Small intestine (tissue), 16 donors: ENCODE results near the gene ANXA8L1. TPM values are rescaled to one million over a fixed set of nuclear protein-coding genes. Genes with fewer than 3 reads are reported as not detected.
"Not testable (repeated sequence)": the region's sequence is repeated elsewhere in the genome, so short reads cannot be mapped to it uniquely, and the experiment has no call there.

Experiments
- DNase-seq, 2 donors: peaks; one replicate each; pipeline versions ENCODE4 v3.0.0 to v3.0.0-alpha.2; 2013
- FAIRE-seq: peaks from 2 replicates; lab custom pipeline; 2012; peaks lifted over from hg19 to GRCh38; lab: Jason Lieb, UNC
- H3K27ac ChIP-seq, 3 donors: one replicate each; pipeline ENCODE4 v1.5.1; 2013; ENCODE audit warnings: low read length in 2 of 3, mild to moderate bottlenecking in 2 of 3, control low read depth in 1 of 3, inconsistent platforms in 1 of 3, low read depth in 1 of 3, moderate library complexity in 1 of 3
- H3K27me3 ChIP-seq, 3 donors: one replicate each; pipeline ENCODE4 v1.6.1; 2013; ENCODE audit warnings: low read length in 3 of 3, inconsistent platforms in 1 of 3; ENCODE audit not compliant: control insufficient read depth in 3 of 3, insufficient read depth in 3 of 3
- H3K36me3 ChIP-seq, 3 donors: one replicate each; pipeline ENCODE4 v1.6.1; 2013; ENCODE audit warnings: low read length in 3 of 3, inconsistent platforms in 1 of 3, low read depth in 1 of 3, mild to moderate bottlenecking in 1 of 3, moderate library complexity in 1 of 3; ENCODE audit not compliant: control insufficient read depth in 3 of 3, insufficient read depth in 2 of 3
- H3K4me1 ChIP-seq, 3 donors: one replicate each; pipeline ENCODE4 v1.6.1; 2013; ENCODE audit warnings: low read length in 2 of 3, inconsistent platforms in 1 of 3, low read depth in 1 of 3, mild to moderate bottlenecking in 1 of 3, moderate library complexity in 1 of 3; ENCODE audit not compliant: control insufficient read depth in 3 of 3, insufficient read depth in 2 of 3
- H3K4me3 ChIP-seq, 3 donors: one replicate each; pipeline ENCODE4 v1.5.1; 2013; ENCODE audit warnings: low read length in 3 of 3, control low read depth in 1 of 3, inconsistent platforms in 1 of 3, low read depth in 1 of 3, mild to moderate bottlenecking in 1 of 3, moderate library complexity in 1 of 3
- H3K9me3 ChIP-seq, 2 donors: one replicate each; pipeline ENCODE4 v1.6.1; 2013; ENCODE audit warnings: low read depth in 1 of 2, low read length in 1 of 2; ENCODE audit not compliant: control insufficient read depth in 2 of 2, insufficient read depth in 1 of 2
- WGBS, 3 donors: extraction: QIAGEN DNeasy Blood & Tissue Kit; methylation state at CpG; one replicate each; pipeline ENCODE4 v1.1.7; 2013; 5-methylcytosine and 5-hydroxymethylcytosine counted together
- long read RNA-seq, 10 donors: transcript quantifications; one replicate each; lab custom pipeline, GENCODE V29; 2026
- polyA plus RNA-seq, 4 donors: library from polyadenylated mRNA; stranded (reverse) in 3 of 4; unstranded in 1 of 4; fragments of 200-250 nt in 3 of 4; fragments of 120-200 nt in 1 of 4; gene quantifications; one replicate each; pipeline versions ENCODE4 v1.2.1 to v1.2.3, GENCODE V29; 2013
- donor health status: healthy with polysubstance abuse.
- donor health status: control.
- donor health status: control.
- donor health status: Bipolar disorder and iron deficiency.
- donor health status: healthy.

The ANXA8L1 gene
- under 1 TPM in 1 of 4 donors, not detected in 3; 0.03 TPM for polyA plus RNA-seq
- long read RNA-seq, donor 1, partial matches to known transcripts, result 0 of 2 reads
- long read RNA-seq, donor 1, other reads (novel, unspliced or antisense), result 0 of 2 reads
- long read RNA-seq, donor 2, result 0 reads
- long read RNA-seq, donor 3, partial matches to known transcripts, result 0 of 2 reads
- long read RNA-seq, donor 3, other reads (novel, unspliced or antisense), result 0 of 2 reads
- long read RNA-seq, donor 4, result 0 reads
- long read RNA-seq, donor 5, partial matches to known transcripts, result 0 of 1 reads
- long read RNA-seq, donor 5, other reads (novel, unspliced or antisense), result 0 of 1 reads
- long read RNA-seq, donor 6, result 0 reads
- long read RNA-seq, donor 7, result 0 reads
- long read RNA-seq, donor 8, result 0 reads
- long read RNA-seq, donor 9, result 0 reads
- long read RNA-seq, donor 10, result 0 reads

- H3K36me3 ChIP-seq, FAIRE-seq, H3K27me3 ChIP-seq, DNase-seq, H3K27ac ChIP-seq, H3K4me1 ChIP-seq, H3K9me3 ChIP-seq, H3K4me3 ChIP-seq: not testable (repeated sequence)
- WGBS, 3 donors, result 82 to 100% (median 90%) methylated on average over 2 to 9 of the region's 11 CpGs
These were observed at the start of gene ANXA8L1 for GRCh38 chr10:46375406-46375805. TSS of gene ANXA8L1 (plus strand) at chr10:46375776. CDS start at chr10:46375852, 76 bp downstream.

- 56 to 62% (median 57%) methylated on average over 1 of the region's 1 CpG for WGBS, 3 donors
- Histone ChIP-seq H3K27ac (no peak overlapping the region), H3K36me3 (no peaks in the 10 kb centered on the region), H3K4me1 (no peaks in the 10 kb centered on the region), H3K27me3 (no peaks in the 10 kb centered on the region), H3K4me3 (no peak overlapping the region), H3K9me3 (no peaks in the 10 kb centered on the region)
- no peak for FAIRE-seq
- DNase-seq, result no peak
These were observed 49.5 kb upstream of the ANXA8L1 start for GRCh38 chr10:46326066-46326465.

- Histone ChIP-seq H3K27me3 (no peaks in the 10 kb centered on the region), H3K9me3 (no peaks in the 10 kb centered on the region), H3K27ac (no peak overlapping the region), H3K36me3 (no peaks in the 10 kb centered on the region), H3K4me1 (no peaks in the 10 kb centered on the region), H3K4me3 (no peak overlapping the region)
- DNase-seq (no peak), FAIRE-seq (no peak)
- 85 to 94% (median 89%) methylated on average over 4 of the region's 4 CpGs for WGBS, 3 donors
These were observed 48.6 kb upstream of the ANXA8L1 start for GRCh38 chr10:46326971-46327370.

GRCh38 chr10:46327685-46328084, 47.9 kb upstream of the ANXA8L1 start:
- Histone ChIP-seq H3K27ac (no peak overlapping the region), H3K27me3 (no peaks in the 10 kb centered on the region), H3K4me1 (no peaks in the 10 kb centered on the region), H3K9me3 (no peaks in the 10 kb centered on the region), H3K36me3 (no peaks in the 10 kb centered on the region), H3K4me3 (no peak overlapping the region)
- DNase-seq (no peak), FAIRE-seq (no peak)
- 78 to 87% (median 85%) methylated on average over 5 of the region's 5 CpGs for WGBS, 3 donors

GRCh38 chr10:46328853-46329689, 46.5 kb upstream of the ANXA8L1 start:
- Histone ChIP-seq H3K27me3 (no peaks in the 10 kb centered on the region), H3K9me3 (no peaks in the 10 kb centered on the region), H3K36me3 (no peaks in the 10 kb centered on the region), H3K4me1 (no peaks in the 10 kb centered on the region), H3K27ac (no peak overlapping the region), H3K4me3 (no peak overlapping the region)
- 50 to 67% (median 50%) methylated on average over 7 to 9 of the region's 9 CpGs for WGBS, 3 donors
- no peak for FAIRE-seq
- no peak for DNase-seq

GRCh38 chr10:46329690-46330016, 45.9 kb upstream of the ANXA8L1 start:
- Histone ChIP-seq H3K27me3 (no peaks in the 10 kb centered on the region), H3K36me3 (no peaks in the 10 kb centered on the region), H3K9me3 (no peaks in the 10 kb centered on the region), H3K4me1 (no peaks in the 10 kb centered on the region), H3K27ac (no peak overlapping the region), H3K4me3 (no peak overlapping the region)
- WGBS, 3 donors, result 49 to 64% (median 62%) methylated on average over 8 of the region's 8 CpGs
- FAIRE-seq, result no peak
- no peak for DNase-seq

GRCh38 chr10:46330894-46331293, 44.7 kb upstream of the ANXA8L1 start:
- H3K36me3 ChIP-seq, result no peaks in the 10 kb centered on the region
- 71 to 74% (median 73%) methylated on average over 3 of the region's 3 CpGs for WGBS, 3 donors
- no peaks in the 10 kb centered on the region for H3K4me1 ChIP-seq
- no peaks in the 10 kb centered on the region for H3K27me3 ChIP-seq
- no peak overlapping the region for H3K27ac ChIP-seq
- H3K4me3 ChIP-seq, result no peak overlapping the region
- DNase-seq, result no peak
- no peak for FAIRE-seq
- H3K9me3 ChIP-seq, result no peaks in the 10 kb centered on the region

GRCh38 chr10:46365484-46365883, 10.1 kb upstream of the ANXA8L1 start:
- not testable (repeated sequence) for H3K4me1 ChIP-seq, H3K4me3 ChIP-seq, H3K27me3 ChIP-seq, DNase-seq, FAIRE-seq, H3K9me3 ChIP-seq, H3K36me3 ChIP-seq, H3K27ac ChIP-seq
- WGBS, 3 donors, result 58 to 81% (median 72%) methylated on average over 2 to 3 of the region's 4 CpGs
